ENCODE measurements around the gene NEGR1. TPM values are rescaled to one million over a fixed set of nuclear protein-coding genes. Genes with fewer than 3 reads are reported as not detected.
A peak's percentile ranks its signal among the peaks of the same experiment; 100 is the strongest.

NEGR1 gene
- total RNA-seq, 1 donor from 2014 or later: 19.2 TPM

GRCh38 chr1:72283307-72284083, 1.2 kb upstream of the NEGR1 start:
- Histone ChIP-seq H3K36me3 (no peaks in the 10 kb centered on the region), H3K4me1 (peaks cover 5% of the 10 kb centered on the region), H3K9me3 (no peaks in the 10 kb centered on the region), H3K27me3 (no peaks in the 10 kb centered on the region), H3K27ac (peak overlapping the region; percentile 89), H3K4me3 (peak overlapping the region; percentile 67)
- TF ChIP-seq POLR2AphosphoS5 (IDR thresholded peaks at IDR 0.05; ENCODE audit: insufficient read depth in 1 of 2, low read depth in 1 of 2) (peak in 1 of 2 donors; percentile 49), POLR2A (IDR thresholded peaks at IDR 0.05) (no peak), CTCF (IDR thresholded peaks at IDR 0.05) (no peak)
- peak in 1 of 2 donors; percentile 90 for DNase-seq (ENCODE audit: extremely low spot score in 2 of 2)
- intact Hi-C loops (cut with DNase I): no loop called here

DNA sequence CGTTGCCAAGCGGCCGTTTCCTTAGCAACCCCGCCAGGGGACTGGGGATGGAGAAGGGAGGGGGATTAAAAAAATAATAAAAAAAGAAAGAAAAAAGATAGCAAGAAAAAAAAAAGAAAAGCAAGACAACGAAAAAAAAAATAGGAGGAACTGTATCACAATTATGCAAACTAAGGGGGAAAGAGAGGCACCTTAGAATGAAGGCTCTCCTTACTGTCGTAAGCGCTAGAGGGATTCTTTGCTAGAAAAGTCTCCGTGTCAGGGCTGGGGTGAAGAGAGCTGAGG, 625 bp upstream of the NEGR1 start:
- Histone ChIP-seq H3K36me3 (no peaks in the 10 kb centered on the region), H3K9me3 (no peaks in the 10 kb centered on the region), H3K4me3 (peak overlapping the region; percentile 67), H3K4me1 (peaks cover 5% of the 10 kb centered on the region), H3K27me3 (no peaks in the 10 kb centered on the region), H3K27ac (peak overlapping the region; percentile 89)
- DNase-seq (ENCODE audit: extremely low spot score in 2 of 2): no peak
- intact Hi-C loops (cut with DNase I): no loop called here
- TF ChIP-seq POLR2AphosphoS5 (IDR thresholded peaks at IDR 0.05; ENCODE audit: insufficient read depth in 1 of 2, low read depth in 1 of 2): no peak
- TF ChIP-seq POLR2A (IDR thresholded peaks at IDR 0.05): no peak
- TF ChIP-seq CTCF (IDR thresholded peaks at IDR 0.05): no peak

DNA sequence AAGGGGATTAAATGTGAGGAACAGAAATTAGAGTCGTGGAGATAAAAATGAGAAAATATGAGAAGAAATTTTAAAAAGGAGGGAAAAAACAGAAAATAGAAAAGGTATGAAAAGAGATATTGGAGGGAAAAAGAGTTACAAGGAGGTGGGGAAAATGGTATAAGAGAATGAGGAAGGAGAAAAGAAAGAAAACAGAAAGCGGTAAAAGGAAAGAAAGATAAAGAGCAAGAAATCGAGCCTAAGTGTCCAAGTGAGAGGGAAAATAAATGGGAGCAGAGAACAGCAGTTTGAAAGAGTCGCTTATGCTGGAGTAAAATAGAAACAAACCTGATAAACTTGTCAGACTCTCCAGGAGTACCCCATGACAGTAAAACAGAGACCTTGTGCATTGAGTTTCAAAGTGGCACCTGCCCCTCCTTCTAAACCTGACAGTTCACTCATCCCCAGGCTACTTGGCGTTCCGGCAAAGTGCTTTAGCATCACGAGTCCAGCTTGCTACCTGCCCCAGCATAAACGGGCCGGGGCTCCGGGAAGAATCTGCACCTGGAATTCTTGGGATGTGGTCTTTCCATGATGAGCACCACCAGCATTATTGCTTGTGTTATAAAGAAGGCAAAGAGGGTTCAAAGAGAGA, 585 bp downstream of the NEGR1 start:
- peak overlapping the region; percentile 67 for H3K4me3 ChIP-seq
- no peaks in the 10 kb centered on the region for H3K9me3 ChIP-seq
- peak overlapping the region; percentile 89 for H3K27ac ChIP-seq
- no peaks in the 10 kb centered on the region for H3K36me3 ChIP-seq
- H3K27me3 ChIP-seq: no peaks in the 10 kb centered on the region
- peaks cover 5% of the 10 kb centered on the region for H3K4me1 ChIP-seq
- no peak for TF ChIP-seq POLR2A (IDR thresholded peaks at IDR 0.05)
- no peak for TF ChIP-seq CTCF (IDR thresholded peaks at IDR 0.05)
- TF ChIP-seq POLR2AphosphoS5 (IDR thresholded peaks at IDR 0.05; ENCODE audit: insufficient read depth in 1 of 2, low read depth in 1 of 2): no peak
- no peak for DNase-seq (ENCODE audit: extremely low spot score in 2 of 2)
- intact Hi-C loops (cut with DNase I): no loop called here

DNA sequence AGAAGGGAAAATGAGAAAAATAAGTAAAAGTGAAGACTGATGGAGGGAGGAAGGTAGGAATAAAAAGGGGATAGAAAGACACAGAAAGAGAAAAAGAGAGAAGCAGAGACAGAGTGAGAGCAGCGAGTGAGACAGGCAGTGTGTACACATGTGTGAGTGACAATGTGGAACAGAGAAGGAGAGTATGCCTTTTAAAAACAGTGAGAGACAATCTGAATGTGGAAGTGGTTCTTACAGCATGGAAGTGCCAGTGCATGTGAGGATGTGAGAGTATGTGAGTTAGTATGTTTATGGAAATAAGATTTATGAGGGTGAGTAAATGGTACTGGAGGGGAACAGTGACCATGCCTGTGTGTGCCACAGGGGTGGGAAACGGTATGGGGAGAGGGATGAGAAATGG, 1.2 kb downstream of the NEGR1 start:
- peak overlapping the region; percentile 89 for H3K27ac ChIP-seq
- no peaks in the 10 kb centered on the region for H3K36me3 ChIP-seq
- H3K4me3 ChIP-seq: peak overlapping the region; percentile 22 to 67
- TF ChIP-seq CTCF (IDR thresholded peaks at IDR 0.05) (no peak), POLR2AphosphoS5 (IDR thresholded peaks at IDR 0.05; ENCODE audit: insufficient read depth in 1 of 2, low read depth in 1 of 2) (no peak), POLR2A (IDR thresholded peaks at IDR 0.05) (no peak)
- no peaks in the 10 kb centered on the region for H3K9me3 ChIP-seq
- no peak for DNase-seq (ENCODE audit: extremely low spot score in 2 of 2)
- no peaks in the 10 kb centered on the region for H3K27me3 ChIP-seq
- H3K4me1 ChIP-seq: peaks cover 5% of the 10 kb centered on the region
- intact Hi-C loops (cut with DNase I): no loop called here

DNA sequence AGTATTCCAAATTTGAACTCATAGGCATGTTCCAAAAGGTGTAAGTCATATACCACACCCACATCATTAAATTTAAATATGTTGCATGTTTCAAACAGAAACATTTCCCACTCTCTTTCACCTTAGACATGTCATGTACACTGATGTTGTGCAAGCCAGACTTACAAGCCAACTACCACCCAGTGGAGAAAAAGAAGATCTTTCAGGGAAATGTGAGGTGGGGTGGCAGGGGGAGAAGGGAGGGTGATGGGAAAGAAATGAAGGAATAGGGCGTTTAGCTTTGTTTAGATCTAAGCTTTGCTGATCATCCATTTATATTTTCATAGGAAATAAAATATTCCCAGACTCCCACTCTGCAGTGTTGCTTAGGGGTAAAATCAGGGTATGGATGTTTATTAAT, 1.6 kb downstream of the NEGR1 start:
- H3K4me3 ChIP-seq: peak overlapping the region; percentile 22 to 67
- TF ChIP-seq POLR2AphosphoS5 (IDR thresholded peaks at IDR 0.05; ENCODE audit: insufficient read depth in 1 of 2, low read depth in 1 of 2) (no peak), POLR2A (IDR thresholded peaks at IDR 0.05) (no peak), CTCF (IDR thresholded peaks at IDR 0.05) (no peak)
- H3K27ac ChIP-seq: no peak overlapping the region
- DNase-seq (ENCODE audit: extremely low spot score in 2 of 2): no peak
- H3K36me3 ChIP-seq: no peaks in the 10 kb centered on the region
- intact Hi-C loops (cut with DNase I): no loop called here
- H3K27me3 ChIP-seq: no peaks in the 10 kb centered on the region
- peaks cover 5% of the 10 kb centered on the region for H3K4me1 ChIP-seq
- no peaks in the 10 kb centered on the region for H3K9me3 ChIP-seq
